WERI-Rb-1 (cell line): ENCODE data around the gene EIF6.

Source experiments
- DNase-seq: peaks from one replicate; pipeline ENCODE4 v3.0.0-alpha.2; 2020
- H3K27ac ChIP-seq: fragments of 250-450 bp; sonication (Bioruptor Pico); 2 replicates; pipeline ENCODE4 v1.5.1; 2020; ENCODE audit warnings: mild to moderate bottlenecking, moderate library complexity
- H3K27me3 ChIP-seq: fragments of 250-450 bp; sonication (Bioruptor Pico); 2 replicates; pipeline ENCODE4 v1.5.1; 2021; ENCODE audit warnings: mild to moderate bottlenecking, low read depth, moderate library complexity; ENCODE audit not compliant: insufficient read depth, severe bottlenecking
- H3K36me3 ChIP-seq: fragments of 250-450 bp; sonication (Bioruptor Pico); 2 replicates; pipeline ENCODE4 v1.5.1; 2020; ENCODE audit warnings: mild to moderate bottlenecking, moderate library complexity
- H3K4me3 ChIP-seq: 2 replicates; pipeline ENCODE4 v1.5.1; 2011; ENCODE audit warnings: low read depth, mild to moderate bottlenecking, control low read depth, low read length
- H3K9me3 ChIP-seq: fragments of 250-450 bp; sonication (Bioruptor Pico); 2 replicates; pipeline ENCODE4 v1.5.1; 2021; ENCODE audit warnings: mild to moderate bottlenecking, moderate library complexity; ENCODE audit not compliant: severe bottlenecking
- CTCF ChIP-seq: IDR thresholded peaks from 2 replicates; pipeline ENCODE4 v1.5.1; 2011; ENCODE audit warnings: low read depth, mild to moderate bottlenecking, control low read depth, inconsistent platforms, low read length

EIF6 gene

GRCh38 chr20:35240083-35240810, 44.3 kb downstream of the EIF6 start:
- Histone ChIP-seq H3K27me3 (no peaks in the 10 kb centered on the region), H3K27ac (no peak overlapping the region), H3K4me3 (no peak overlapping the region), H3K9me3 (peaks cover 8% of the 10 kb centered on the region), H3K36me3 (no peaks in the 10 kb centered on the region)
- DNase-seq, result no peak
- TF ChIP-seq CTCF, result no peak

- TF ChIP-seq CTCF, result no peak
- H3K9me3 ChIP-seq, result peaks cover 8% of the 10 kb centered on the region
- H3K36me3 ChIP-seq, result no peaks in the 10 kb centered on the region
- H3K4me3 ChIP-seq, result no peak overlapping the region
- H3K27ac ChIP-seq, result no peak overlapping the region
- DNase-seq, result no peak
- H3K27me3 ChIP-seq, result no peaks in the 10 kb centered on the region
These were observed 45.8 kb downstream of the EIF6 start for GRCh38 chr20:35238735-35239134.

- DNase-seq, result no peak
- H3K36me3 ChIP-seq, result no peaks in the 10 kb centered on the region
- no peak for TF ChIP-seq CTCF
- no peak overlapping the region for H3K27ac ChIP-seq
- no peak overlapping the region for H3K4me3 ChIP-seq
- no peaks in the 10 kb centered on the region for H3K27me3 ChIP-seq
- H3K9me3 ChIP-seq, result peaks cover 8% of the 10 kb centered on the region
These were observed 46.4 kb downstream of the EIF6 start for GRCh38 chr20:35238170-35238569.

- Histone ChIP-seq H3K9me3 (peaks cover 8% of the 10 kb centered on the region), H3K27ac (no peak overlapping the region), H3K36me3 (no peaks in the 10 kb centered on the region), H3K4me3 (no peak overlapping the region), H3K27me3 (no peaks in the 10 kb centered on the region)
- TF ChIP-seq CTCF, result no peak
- DNase-seq, result no peak
These were observed 47.1 kb downstream of the EIF6 start for GRCh38 chr20:35237486-35237885.

- Histone ChIP-seq H3K27me3 (no peaks in the 10 kb centered on the region), H3K27ac (no peak overlapping the region)
These were observed 48.7 kb downstream of the EIF6 start for GRCh38 chr20:35235881-35236280.

More at GRCh38 chr20:35235881-35236280, 48.7 kb downstream of the EIF6 start:
- H3K36me3 ChIP-seq, result no peaks in the 10 kb centered on the region
- TF ChIP-seq CTCF, result no peak
- H3K9me3 ChIP-seq, result peaks cover 8% of the 10 kb centered on the region
- H3K4me3 ChIP-seq, result no peak overlapping the region
- DNase-seq, result no peak
